Mucosa of stomach (tissue), 1 donor: ENCODE measurements around the gene TIAL1.
A peak's percentile ranks its signal among the peaks of the same experiment; 100 is the strongest.

Experiments
- H3K27me3 ChIP-seq: one replicate; pipeline ENCODE4 v1.7.0; 2013; ENCODE audit warnings: mild to moderate bottlenecking, low read length; ENCODE audit not compliant: control insufficient read depth, insufficient read depth
- H3K36me3 ChIP-seq: one replicate; pipeline ENCODE4 v1.7.0; 2013; ENCODE audit warnings: low read length; ENCODE audit not compliant: control insufficient read depth, insufficient read depth
- H3K4me1 ChIP-seq: one replicate; pipeline ENCODE4 v1.7.0; 2013; ENCODE audit warnings: mild to moderate bottlenecking, low read length; ENCODE audit not compliant: control insufficient read depth, insufficient read depth
- H3K4me3 ChIP-seq: one replicate; pipeline ENCODE4 v1.7.0; 2013; ENCODE audit warnings: low read length
- H3K9ac ChIP-seq: one replicate; pipeline ENCODE4 v1.7.0; 2013; ENCODE audit warnings: mild to moderate bottlenecking, low read length, moderate library complexity
- H3K9me3 ChIP-seq: one replicate; pipeline ENCODE4 v1.7.0; 2013; ENCODE audit warnings: mild to moderate bottlenecking, low read length, moderate library complexity; ENCODE audit not compliant: control insufficient read depth
- donor health status: Pancreatic carcinoma.

Gene TIAL1

DNA sequence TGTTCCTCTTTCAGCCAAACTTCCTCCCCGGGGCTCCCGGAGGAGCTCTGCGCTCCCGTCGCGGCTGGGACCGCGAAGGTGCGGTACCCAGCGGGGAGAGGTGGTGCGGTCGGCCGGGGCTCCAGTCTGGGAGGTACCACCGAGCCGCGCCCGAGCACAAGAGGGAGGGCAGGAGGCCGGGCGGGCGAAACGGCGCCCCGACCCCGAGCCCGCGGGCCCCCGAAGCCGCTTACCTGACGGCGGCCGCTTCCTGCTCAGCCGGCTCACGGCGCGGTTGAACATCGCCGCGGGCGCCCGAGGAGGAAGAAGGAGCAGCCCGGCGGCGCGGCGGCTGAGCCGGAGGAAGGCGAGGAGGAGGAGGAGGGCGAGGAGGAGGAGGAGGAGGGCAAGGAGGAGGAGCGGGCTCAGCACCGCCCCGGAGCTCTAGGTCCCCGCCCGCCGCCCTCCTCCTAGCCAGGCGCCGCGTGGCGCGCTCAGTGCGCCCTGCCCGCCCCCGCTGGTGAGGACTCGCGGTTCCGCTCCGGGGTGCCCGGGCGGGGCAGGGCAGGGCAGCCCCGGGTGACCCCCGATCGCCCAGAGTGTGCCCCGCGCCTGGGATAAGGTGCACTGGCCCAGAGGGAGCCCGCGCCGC lies 54.3 kb downstream of the TIAL1 start, which contains the start of gene RGS10:
RGS10 (minus strand) TSS at position 363 of the 631 bp plus-strand sequence; CDS start at position 282, 81 bp downstream.
- H3K4me3 ChIP-seq, result no peak within 1 kb of the TSS
- no peaks in the 10 kb centered on the region for H3K27me3 ChIP-seq
- H3K9ac ChIP-seq, result peak within 1 kb of the TSS; percentile 50
- peaks cover 8% of the 10 kb centered on the region for H3K4me1 ChIP-seq
- H3K36me3 ChIP-seq, result no peaks in the 10 kb centered on the region
- H3K9me3 ChIP-seq, result no peaks in the 10 kb centered on the region

- no peaks in the 10 kb centered on the region for H3K9me3 ChIP-seq
- peaks cover 8% of the 10 kb centered on the region for H3K4me1 ChIP-seq
- H3K27me3 ChIP-seq, result no peaks in the 10 kb centered on the region
- H3K36me3 ChIP-seq, result no peaks in the 10 kb centered on the region
- peak overlapping the region; percentile 31 for H3K9ac ChIP-seq
- H3K4me3 ChIP-seq, result no peak overlapping the region
Observed at GRCh38 chr10:119541459-119542356, 55.1 kb downstream of the TIAL1 start.

- H3K27me3 ChIP-seq, result no peaks in the 10 kb centered on the region
- no peaks in the 10 kb centered on the region for H3K36me3 ChIP-seq
- peaks cover 8% of the 10 kb centered on the region for H3K4me1 ChIP-seq
- peak overlapping the region; percentile 31 for H3K9ac ChIP-seq
- no peaks in the 10 kb centered on the region for H3K9me3 ChIP-seq
- H3K4me3 ChIP-seq, result no peak overlapping the region
Observed at GRCh38 chr10:119541046-119541445, 55.7 kb downstream of the TIAL1 start.

GRCh38 chr10:119540038-119540437 lies 56.7 kb downstream of the TIAL1 start:
- no peak overlapping the region for H3K4me3 ChIP-seq
- no peak overlapping the region for H3K9ac ChIP-seq
- no peaks in the 10 kb centered on the region for H3K36me3 ChIP-seq
- peaks cover 8% of the 10 kb centered on the region for H3K4me1 ChIP-seq
- H3K27me3 ChIP-seq, result no peaks in the 10 kb centered on the region
- no peaks in the 10 kb centered on the region for H3K9me3 ChIP-seq

DNA sequence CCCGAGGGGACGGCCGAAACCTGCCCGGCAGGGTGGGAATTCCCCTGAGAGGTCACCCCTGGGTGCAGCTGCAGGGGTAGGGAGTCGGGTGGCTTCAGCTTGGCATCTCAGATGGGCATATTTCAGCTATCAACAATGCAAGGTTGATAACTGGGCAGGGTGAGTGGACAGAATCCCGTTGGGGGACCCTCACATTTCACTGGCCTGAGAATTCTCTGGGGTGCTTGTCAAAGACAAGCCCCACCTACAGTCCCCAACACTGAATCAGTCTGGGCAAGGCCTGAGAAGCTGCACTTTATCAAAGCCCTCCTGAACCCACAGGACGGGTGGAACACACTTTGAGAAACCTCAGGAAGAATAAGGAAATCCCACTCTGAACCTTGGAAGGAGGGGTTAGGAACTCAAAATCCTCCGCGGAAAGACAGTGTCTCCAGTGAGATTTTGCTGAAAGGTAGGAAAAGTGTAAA lies 57.4 kb downstream of the TIAL1 start:
- Histone ChIP-seq H3K4me3 (no peak overlapping the region), H3K9me3 (no peaks in the 10 kb centered on the region), H3K36me3 (no peaks in the 10 kb centered on the region), H3K27me3 (no peaks in the 10 kb centered on the region), H3K9ac (no peak overlapping the region), H3K4me1 (peaks cover 8% of the 10 kb centered on the region)

GRCh38 chr10:119538632-119539358 lies 58.0 kb downstream of the TIAL1 start:
- Histone ChIP-seq H3K9ac (no peak overlapping the region), H3K4me1 (peaks cover 8% of the 10 kb centered on the region), H3K4me3 (no peak overlapping the region), H3K36me3 (no peaks in the 10 kb centered on the region), H3K27me3 (no peaks in the 10 kb centered on the region), H3K9me3 (no peaks in the 10 kb centered on the region)

GRCh38 chr10:119537953-119538630 lies 58.7 kb downstream of the TIAL1 start:
- Histone ChIP-seq H3K4me3 (no peak overlapping the region), H3K9me3 (no peaks in the 10 kb centered on the region), H3K27me3 (no peaks in the 10 kb centered on the region), H3K36me3 (no peaks in the 10 kb centered on the region), H3K4me1 (peaks cover 8% of the 10 kb centered on the region), H3K9ac (no peak overlapping the region)

- H3K36me3 ChIP-seq, result no peaks in the 10 kb centered on the region
- no peaks in the 10 kb centered on the region for H3K9me3 ChIP-seq
- no peak overlapping the region for H3K9ac ChIP-seq
- no peak overlapping the region for H3K4me3 ChIP-seq
- no peaks in the 10 kb centered on the region for H3K27me3 ChIP-seq
- H3K4me1 ChIP-seq, result peaks cover 8% of the 10 kb centered on the region
Observed at GRCh38 chr10:119536508-119537025, 60.2 kb downstream of the TIAL1 start.

GRCh38 chr10:119535837-119536507 lies 60.8 kb downstream of the TIAL1 start:
- Histone ChIP-seq H3K27me3 (no peaks in the 10 kb centered on the region), H3K4me3 (no peak overlapping the region), H3K9me3 (no peaks in the 10 kb centered on the region), H3K36me3 (no peaks in the 10 kb centered on the region), H3K4me1 (peaks cover 8% of the 10 kb centered on the region), H3K9ac (no peak overlapping the region)

- Histone ChIP-seq H3K36me3 (no peaks in the 10 kb centered on the region), H3K9ac (no peak overlapping the region), H3K9me3 (no peaks in the 10 kb centered on the region), H3K4me1 (peaks cover 8% of the 10 kb centered on the region), H3K4me3 (no peak overlapping the region), H3K27me3 (no peaks in the 10 kb centered on the region)
Observed at GRCh38 chr10:119535305-119535704, 61.5 kb downstream of the TIAL1 start.

DNA sequence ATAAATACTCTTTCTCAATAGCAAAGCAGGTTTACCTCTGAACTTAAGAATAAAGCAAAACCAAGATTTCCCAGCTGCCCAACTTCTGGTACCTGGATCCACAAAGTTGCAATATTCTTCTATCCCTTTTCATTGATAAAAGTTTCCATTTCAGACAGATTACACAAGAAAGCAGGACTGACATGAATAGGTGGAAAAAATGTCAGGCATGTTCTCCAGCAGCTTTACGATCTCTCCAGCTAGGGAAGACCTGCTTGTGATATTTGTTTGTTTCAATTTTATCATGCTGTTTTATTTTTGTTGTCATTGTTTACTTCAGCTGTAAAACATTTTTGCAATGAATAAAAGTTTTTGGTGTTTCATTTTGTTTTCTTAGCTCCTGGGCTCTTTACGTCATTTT lies 63.3 kb downstream of the TIAL1 start:
- no peaks in the 10 kb centered on the region for H3K36me3 ChIP-seq
- no peak overlapping the region for H3K9ac ChIP-seq
- H3K4me1 ChIP-seq, result no peaks in the 10 kb centered on the region
- H3K27me3 ChIP-seq, result no peaks in the 10 kb centered on the region
- no peak overlapping the region for H3K4me3 ChIP-seq
- no peaks in the 10 kb centered on the region for H3K9me3 ChIP-seq
